HL-60/S4 treated with retinoic acid at 250 ng/mL for 4 days and 3 days (cell line): Measurements from ENCODE around the gene MAGEA8.
"Not testable (repeated sequence)": the region's sequence is repeated elsewhere in the genome, so short reads cannot be mapped to it uniquely, and the experiment has no call there.

ENCODE experiments used
- in situ Hi-C: fragments of 300-500 bp; cut with MboI; formaldehyde crosslinking; loops from 2 replicates; pipeline ENCODE4 v1.7.0; 2022; ENCODE audit warnings: low sequenced_read_pairs

The MAGEA8 gene

GRCh38 chrX:149881081-149881711 is at the start of gene MAGEA8:
TSS of gene MAGEA8 (plus strand) at chrX:149881183. CDS start at chrX:149884273, 3,090 bp downstream.
- in situ Hi-C loops = no loop called here

GRCh38 chrX:149831473-149831872 is 49.5 kb upstream of the MAGEA8 start:
- in situ Hi-C loops = no loop called here

GRCh38 chrX:149836728-149837127 is 44.3 kb upstream of the MAGEA8 start:
- in situ Hi-C loops = not testable (repeated sequence)

GRCh38 chrX:149837167-149837566 is 43.8 kb upstream of the MAGEA8 start:
- in situ Hi-C loops = no loop called here

GRCh38 chrX:149837639-149838038 is 43.3 kb upstream of the MAGEA8 start:
- in situ Hi-C loops = no loop called here

GRCh38 chrX:149841929-149842328 is 39.1 kb upstream of the MAGEA8 start:
- in situ Hi-C loops = no loop called here

- in situ Hi-C loops = no loop called here
Measured at GRCh38 chrX:149845385-149845784, 35.6 kb upstream of the MAGEA8 start.

GRCh38 chrX:149846789-149847188 is 34.2 kb upstream of the MAGEA8 start:
- in situ Hi-C loops = no loop called here

GRCh38 chrX:149848855-149849254 is 32.1 kb upstream of the MAGEA8 start:
- in situ Hi-C loops = no loop called here

GRCh38 chrX:149849787-149850186 is 31.2 kb upstream of the MAGEA8 start:
- in situ Hi-C loops = no loop called here

- in situ Hi-C loops = no loop called here
Measured at GRCh38 chrX:149851864-149852263, 29.1 kb upstream of the MAGEA8 start.

GRCh38 chrX:149853925-149854324 is 27.1 kb upstream of the MAGEA8 start:
- in situ Hi-C loops = no loop called here

- in situ Hi-C loops = no loop called here
Measured at GRCh38 chrX:149858592-149858991, 22.4 kb upstream of the MAGEA8 start.

GRCh38 chrX:149860445-149860844 is 20.5 kb upstream of the MAGEA8 start:
- in situ Hi-C loops = no loop called here

- in situ Hi-C loops = no loop called here
Measured at GRCh38 chrX:149865390-149865789, 15.6 kb upstream of the MAGEA8 start.

GRCh38 chrX:149867488-149867887 is 13.5 kb upstream of the MAGEA8 start:
- in situ Hi-C loops = no loop called here

GRCh38 chrX:149870840-149871239 is 10.1 kb upstream of the MAGEA8 start:
- in situ Hi-C loops = no loop called here

GRCh38 chrX:149871433-149871832 is 9.6 kb upstream of the MAGEA8 start:
- in situ Hi-C loops = no loop called here

- in situ Hi-C loops = no loop called here
Measured at GRCh38 chrX:149871940-149872339, 9.0 kb upstream of the MAGEA8 start.

GRCh38 chrX:149877157-149877556 is 3.8 kb upstream of the MAGEA8 start:
- in situ Hi-C loops = no loop called here

- in situ Hi-C loops = no loop called here
Measured at GRCh38 chrX:149877636-149878035, 3.3 kb upstream of the MAGEA8 start.

- in situ Hi-C loops = not testable (repeated sequence)
Measured at GRCh38 chrX:149890828-149891227, 9.8 kb downstream of the MAGEA8 start.

- in situ Hi-C loops = no loop called here
Measured at GRCh38 chrX:149898554-149898953, 17.6 kb downstream of the MAGEA8 start.
